HepG2 (cell line): ENCODE data around the gene COQ7. TPM values are rescaled to one million over a fixed set of nuclear protein-coding genes. Genes with fewer than 3 reads are reported as not detected.

Experiments
- ATAC-seq: fragments of 200-7000 bp; cut with Tn5 transposase; 3 replicates; pipeline ENCODE4 v1.9.1; 2020; ENCODE audit warnings: mild to moderate bottlenecking, moderate library complexity
- BruUV-seq: library from RNA; stranded (reverse); fragments of 400-500 nt; replicated peaks from 2 replicates; lab custom pipeline; 2021; lab: Mats Ljungman, UMichigan
- CTCF ChIA-PET: fragments of 300-600 bp; formaldehyde crosslinking; extraction: SDS; loops from one replicate; lab custom pipeline; 2021; ENCODE audit warnings: low total read pairs, inconsistent platforms, low intra/inter-chr PET ratio; lab: Yijun Ruan, JAX
- POLR2A ChIA-PET: fragments of 350-600 bp; sonication (Branson Sonifier 250); formaldehyde crosslinking; loops from one replicate; lab custom pipeline; 2020; ENCODE audit warnings: antibody characterized with exemption, inconsistent platforms; lab: Yijun Ruan, JAX
- DNase-seq: peaks from one replicate; pipeline ENCODE4 v3.0.0-alpha.2; 2015; ENCODE audit warnings: low spot score
- FAIRE-seq: peaks from 3 replicates; lab custom pipeline; 2011; peaks lifted over from hg19 to GRCh38; lab: Jason Lieb, UNC
- H2AFZ ChIP-seq: one replicate; pipeline ENCODE4 v1.6.1; 2011; ENCODE audit warnings: low read length, inconsistent platforms
- H3K27ac ChIP-seq: fragments of 300-600 bp; 3 replicates; pipeline ENCODE4 v1.8.0; 2011; ENCODE audit warnings: mixed run types, mild to moderate bottlenecking, mixed read lengths, low read length, inconsistent platforms; ENCODE audit not compliant: insufficient read depth; ENCODE audit errors: extremely low read length
- H3K27me3 ChIP-seq, 2 experiments: fragments of 200-600 bp in 1 of 2; 2 replicates in 1 of 2; 3 replicates in 1 of 2; pipeline versions ENCODE4 v1.6.0 to v1.8.0; 2011; ENCODE audit warnings: low read length in 2 of 2, mild to moderate bottlenecking in 2 of 2, moderate library complexity in 2 of 2, inconsistent platforms in 1 of 2; ENCODE audit not compliant: insufficient read depth in 2 of 2, control insufficient read depth in 1 of 2
- H3K36me3 ChIP-seq, 2 experiments: fragments of 200-600 bp in 1 of 2; replicated peaks in 1 of 2; 2 replicates in 1 of 2; 3 replicates in 1 of 2; pipeline versions ENCODE4 v1.5.1 to v1.8.0; 2011; ENCODE audit warnings: low read length in 2 of 2, inconsistent platforms in 1 of 2; ENCODE audit not compliant: insufficient read depth in 2 of 2, control insufficient read depth in 1 of 2
- H3K4me1 ChIP-seq: 2 replicates; pipeline ENCODE4 v1.5.1; 2012; ENCODE audit warnings: low read length, inconsistent platforms; ENCODE audit not compliant: insufficient read depth
- H3K4me2 ChIP-seq: 2 replicates; pipeline ENCODE4 v1.6.0; 2011; ENCODE audit warnings: low read depth, low read length, inconsistent platforms
- H3K4me3 ChIP-seq, 3 experiments: fragments of 200-600 bp in 1 of 3; sonication (generic), shearing (Covaris generic) in 1 of 3; replicated peaks in 1 of 3; 2 replicates each; pipeline ENCODE4 v1.5.1; 2011 to 2016; ENCODE audit warnings: low read length in 3 of 3, inconsistent platforms in 2 of 3, low read depth in 2 of 3, mild to moderate bottlenecking in 2 of 3, control low read depth in 1 of 3, mixed read lengths in 1 of 3; ENCODE audit not compliant: insufficient read depth in 1 of 3
- H3K79me2 ChIP-seq: one replicate; pipeline ENCODE4 v1.6.1; 2011; ENCODE audit warnings: low read length, inconsistent platforms; ENCODE audit not compliant: insufficient read depth
- H3K9ac ChIP-seq: 2 replicates; pipeline ENCODE4 v1.6.0; 2011; ENCODE audit warnings: mild to moderate bottlenecking, low read depth, low read length, inconsistent platforms; ENCODE audit not compliant: insufficient read depth
- H3K9me3 ChIP-seq: 2 replicates; pipeline ENCODE4 v1.5.1; 2012; ENCODE audit warnings: mild to moderate bottlenecking, low read length
- H4K20me1 ChIP-seq: 2 replicates; pipeline ENCODE4 v1.6.0; 2011; ENCODE audit warnings: inconsistent platforms, mild to moderate bottlenecking, low read length, moderate library complexity; ENCODE audit not compliant: insufficient read depth
- POLR2G ChIP-seq: fragments of 200-400 bp; formaldehyde crosslinking; IDR thresholded peaks from 2 replicates; pipeline ENCODE4 v1.6.1; 2018; ENCODE audit warnings: mild to moderate bottlenecking, low read depth, low read length, moderate library complexity
- RBAK ChIP-seq: sonication (generic); formaldehyde crosslinking; IDR thresholded peaks from 2 replicates; pipeline ENCODE4 v1.5.1; 2020; ENCODE audit warnings: mild to moderate bottlenecking, missing genetic modification reagents
- RBM22 ChIP-seq: fragments of 200-400 bp; formaldehyde crosslinking; optimal IDR thresholded peaks from 2 replicates; pipeline ENCODE3; 2017; ENCODE audit warnings: mild to moderate bottlenecking, low read length, moderate library complexity
- SRSF9 ChIP-seq: fragments of 200-400 bp; formaldehyde crosslinking; IDR thresholded peaks from 2 replicates; pipeline ENCODE4 v1.6.1; 2018; ENCODE audit warnings: borderline replicate concordance, mild to moderate bottlenecking, low read depth, low read length; ENCODE audit not compliant: insufficient read depth, poor library complexity, severe bottlenecking
- ZNF790 ChIP-seq: sonication (generic); formaldehyde crosslinking; IDR thresholded peaks from 2 replicates; pipeline ENCODE4 v1.8.0; 2022; ENCODE audit warnings: missing genetic modification reagents, mild to moderate bottlenecking, borderline replicate concordance
- WGBS: methylation state at CpG from one replicate; pipeline ENCODE4 v1.1.6; 2017; ENCODE audit warnings: low lambda C conversion rate; 5-methylcytosine and 5-hydroxymethylcytosine counted together
- in situ Hi-C: cut with HindIII; loops from 2 replicates; pipeline ENCODE4 v1.10.0; 2017; ENCODE audit warnings: low pct_unique_long_range_greater_than_20kb; ENCODE audit not compliant: extremely low pct_ligation_motif_present
- intact Hi-C: fragments of 100-400 bp; cut with micrococcal nuclease; formaldehyde crosslinking; loops from one replicate; pipeline ENCODE4 v1.10.0; 2022; ENCODE audit not compliant: unreplicated experiment
- polyA plus RNA-seq, 8 experiments: library from polyadenylated mRNA; depleted of rRNA in 3 of 8; stranded (reverse) in 7 of 8; unstranded in 1 of 8; fragments of >200 nt; fragmentation: Illumina TruSeq in 4 of 8; extraction: Trizol in 4 of 8; gene quantifications; 2 replicates each; pipeline versions ENCODE4 v1.2.1 to v1.2.3, GENCODE V29; 2011 to 2016; ENCODE audit warnings: low read depth in 4 of 8, missing spikeins in 1 of 8, mixed read lengths in 1 of 8; ENCODE audit not compliant: insufficient read depth in 1 of 8
- total RNA-seq, 5 experiments: library from RNA; depleted of rRNA; stranded (reverse); fragments of >200 nt; fragmentation: Illumina TruSeq; extraction: Trizol; gene quantifications; 2 replicates each; pipeline ENCODE4 v1.2.3, GENCODE V29; 2016; ENCODE audit warnings: low read depth in 1 of 5
- TF ChIP-seq, protein P1 (sequence below): sonication (generic); formaldehyde crosslinking; IDR thresholded peaks from 2 replicates; pipeline ENCODE4 v1.5.1; 2020; ENCODE audit warnings: mild to moderate bottlenecking, missing genetic modification reagents, moderate library complexity

The COQ7 gene
- total and polyA plus RNA-seq, 2 of the 13 experiments (the other 11 are each of a cell fraction or from before 2014, with no cell fraction given) = 20.1 to 45.7 TPM

- ATAC-seq (no peak), DNase-seq (no peak), FAIRE-seq (no peak)
- POLR2A ChIA-PET = interaction anchor here (1.6 kb wide), 1 partner anchor 10 kb away, joined by 6 read pairs; no protein-coding TSS in a partner anchor
- no peak overlapping the region for H3K4me2 ChIP-seq
- no peaks in the 10 kb centered on the region for H3K79me2 ChIP-seq
- no peak overlapping the region for H3K27ac ChIP-seq
- in situ Hi-C loops = no loop called here
- BruUV-seq = no TSS peak
- no peaks in the 10 kb centered on the region for H3K9me3 ChIP-seq
- H3K27me3 ChIP-seq = peaks cover 0 to 9% of the 10 kb centered on the region in 2 experiments; a peak in 2 of 5 replicates
- intact Hi-C loops = no loop called here
- peaks cover 3 to 12% of the 10 kb centered on the region in 2 experiments; a peak in 3 of 5 replicates for H3K36me3 ChIP-seq
- no peak overlapping the region for H2AFZ ChIP-seq
- peaks cover 15% of the 10 kb centered on the region for H3K4me1 ChIP-seq
- CTCF ChIA-PET = interaction anchor here (1.0 kb wide), 1 partner anchor 100 kb away, joined by 3 read pairs; the partner anchor contains the start of gene TMC7
- no peak overlapping the region for H3K9ac ChIP-seq
- no peaks in the 10 kb centered on the region for H4K20me1 ChIP-seq
- H3K4me3 ChIP-seq = no peak overlapping the region
- no peak for TF ChIP-seq SRSF9
- TF ChIP-seq RBM22 = peak; percentile 51
- peak; percentile 1; the same call in 1 of the 2 replicates for TF ChIP-seq POLR2G
- 50% methylated on average over 3 of the region's 3 CpGs for WGBS
Observed at GRCh38 chr16:19084139-19084538, 16.7 kb downstream of the COQ7 start.

DNA sequence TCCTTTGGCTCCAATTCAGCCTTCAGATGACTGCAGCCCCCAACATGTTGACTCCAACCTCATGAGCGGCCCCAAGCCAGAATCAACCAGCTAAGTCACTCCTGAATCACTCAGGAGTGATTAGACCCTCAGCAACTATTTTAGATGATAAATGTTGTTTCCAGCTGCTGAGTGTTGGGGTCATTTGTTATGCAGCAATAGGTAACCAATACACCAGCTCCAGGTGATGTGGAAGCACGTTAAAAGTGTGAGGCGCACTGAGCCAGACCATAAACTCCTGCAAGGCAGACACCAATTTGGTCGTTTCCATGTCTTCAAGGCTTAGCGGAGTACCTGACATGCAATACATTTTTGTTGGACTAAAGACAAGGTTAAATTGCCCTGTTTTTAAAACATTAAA is 17.5 kb downstream of the COQ7 start:
- Histone ChIP-seq H3K36me3 (peaks cover 0 to 6% of the 10 kb centered on the region in 2 experiments; a peak in 1 of 5 replicates), H3K4me3 (no peak overlapping the region), H4K20me1 (no peaks in the 10 kb centered on the region), H3K4me2 (no peak overlapping the region), H3K9me3 (no peaks in the 10 kb centered on the region), H3K27ac (no peak overlapping the region), H3K27me3 (peaks cover 0 to 9% of the 10 kb centered on the region in 2 experiments; a peak in 2 of 5 replicates), H3K9ac (no peak overlapping the region), H3K79me2 (no peaks in the 10 kb centered on the region), H2AFZ (no peak overlapping the region), H3K4me1 (peaks cover 15% of the 10 kb centered on the region)
- DNase-seq = no peak
- FAIRE-seq = no peak
- intact Hi-C loops (no loop called here), in situ Hi-C loops (loop anchor here (5.0 kb wide), 3 partner anchors 92 to 417 kb away; no protein-coding TSS in a partner anchor)
- 52% methylated on average over 5 of the region's 5 CpGs for whole genome bisulfite sequencing
- POLR2A ChIA-PET = interaction anchor here (1.3 to 1.6 kb wide), 2 partner anchors 9 to 33 kb away, joined by 3 to 6 read pairs; no protein-coding TSS in a partner anchor
- no TSS peak for BruUV-seq
- TF ChIP-seq ZNF790 (CRISPR knock-in tag) (0 out of 2 replicates have a peak, but pooled peaks have one; percentile 29), RBAK (peak; percentile 92), POLR2G (0 out of 2 replicates have a peak, but pooled peaks have one; percentile 34)
- TF ChIP-seq, protein P1, sequence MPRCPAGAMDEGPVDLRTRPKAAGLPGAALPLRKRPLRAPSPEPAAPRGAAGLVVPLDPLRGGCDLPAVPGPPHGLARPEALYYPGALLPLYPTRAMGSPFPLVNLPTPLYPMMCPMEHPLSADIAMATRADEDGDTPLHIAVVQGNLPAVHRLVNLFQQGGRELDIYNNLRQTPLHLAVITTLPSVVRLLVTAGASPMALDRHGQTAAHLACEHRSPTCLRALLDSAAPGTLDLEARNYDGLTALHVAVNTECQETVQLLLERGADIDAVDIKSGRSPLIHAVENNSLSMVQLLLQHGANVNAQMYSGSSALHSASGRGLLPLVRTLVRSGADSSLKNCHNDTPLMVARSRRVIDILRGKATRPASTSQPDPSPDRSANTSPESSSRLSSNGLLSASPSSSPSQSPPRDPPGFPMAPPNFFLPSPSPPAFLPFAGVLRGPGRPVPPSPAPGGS (CRISPR knock-in tag) = no peak
- no peak for ATAC-seq
- CTCF ChIA-PET = interaction anchor here (1.0 to 3.7 kb wide), 3 partner anchors 96 to 291 kb away, joined by 3 to 87 read pairs (median 65); partner anchors contain the start of gene TMC7
